HG02588 (cell line): Measurements from ENCODE around the gene EML6.
"Not testable (repeated sequence)": the region's sequence is repeated elsewhere in the genome, so short reads cannot be mapped to it uniquely, and the experiment has no call there.

Experiments used
- ATAC-seq: cut with Tn5 transposase; IDR thresholded peaks from one replicate; pipeline ENCODE4 v1.9.1; 2021; ENCODE audit warnings: mild to moderate bottlenecking, moderate library complexity; ENCODE audit not compliant: unreplicated experiment

EML6 gene

DNA sequence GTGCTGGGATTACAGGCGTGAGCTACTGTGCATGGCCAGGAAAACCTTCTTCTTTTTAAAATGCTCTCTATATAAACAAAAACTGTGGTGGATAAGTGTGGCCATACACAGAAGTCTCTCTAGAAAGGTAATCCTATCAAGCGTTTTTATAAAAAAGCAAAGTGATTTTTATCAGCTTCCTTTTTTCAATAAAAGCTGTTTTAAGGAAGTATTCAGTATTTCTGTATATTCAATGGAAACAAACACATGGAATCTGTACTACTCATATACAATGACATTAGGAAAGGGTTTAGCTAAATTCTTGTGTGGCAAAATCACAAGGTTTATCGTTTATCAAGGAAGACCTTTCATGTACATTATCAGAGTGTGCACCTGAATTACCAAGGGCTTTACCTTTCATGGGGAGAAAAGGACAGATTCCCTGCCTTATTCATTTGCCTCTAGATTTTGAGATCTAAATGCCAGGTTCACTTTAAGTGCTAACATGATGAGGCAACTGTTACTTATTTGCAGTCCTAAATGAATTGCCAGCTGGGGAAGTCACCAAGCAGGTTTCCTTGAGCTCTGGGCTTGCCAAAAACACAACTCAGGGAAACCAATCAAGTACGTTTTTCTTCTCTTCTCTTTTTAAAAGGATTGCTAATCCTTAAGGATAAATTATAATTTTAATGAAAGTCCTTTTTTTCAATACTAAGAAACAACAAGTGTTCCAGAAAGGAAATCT is 256.0 kb downstream of the EML6 start:
- ATAC-seq, result no peak

DNA sequence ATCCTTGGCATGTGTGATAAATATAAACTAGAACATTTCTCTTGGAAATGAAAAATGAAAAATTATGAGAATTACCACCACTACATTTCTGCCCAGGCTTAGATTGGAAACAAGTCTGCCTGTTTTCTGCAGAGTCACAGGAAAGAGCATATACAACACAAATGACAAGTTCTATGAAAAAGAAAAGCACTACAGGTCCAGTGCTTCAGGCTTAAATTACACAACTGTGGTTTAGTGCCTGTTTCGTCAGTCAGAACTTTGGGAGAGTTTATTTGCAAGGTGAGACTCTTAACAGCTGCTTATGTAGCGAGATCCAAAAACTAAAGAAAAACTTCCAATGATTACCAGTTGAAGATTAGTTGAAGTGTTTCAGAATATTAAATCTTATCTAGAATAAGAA is 257.9 kb downstream of the EML6 start:
- ATAC-seq, result no peak

DNA sequence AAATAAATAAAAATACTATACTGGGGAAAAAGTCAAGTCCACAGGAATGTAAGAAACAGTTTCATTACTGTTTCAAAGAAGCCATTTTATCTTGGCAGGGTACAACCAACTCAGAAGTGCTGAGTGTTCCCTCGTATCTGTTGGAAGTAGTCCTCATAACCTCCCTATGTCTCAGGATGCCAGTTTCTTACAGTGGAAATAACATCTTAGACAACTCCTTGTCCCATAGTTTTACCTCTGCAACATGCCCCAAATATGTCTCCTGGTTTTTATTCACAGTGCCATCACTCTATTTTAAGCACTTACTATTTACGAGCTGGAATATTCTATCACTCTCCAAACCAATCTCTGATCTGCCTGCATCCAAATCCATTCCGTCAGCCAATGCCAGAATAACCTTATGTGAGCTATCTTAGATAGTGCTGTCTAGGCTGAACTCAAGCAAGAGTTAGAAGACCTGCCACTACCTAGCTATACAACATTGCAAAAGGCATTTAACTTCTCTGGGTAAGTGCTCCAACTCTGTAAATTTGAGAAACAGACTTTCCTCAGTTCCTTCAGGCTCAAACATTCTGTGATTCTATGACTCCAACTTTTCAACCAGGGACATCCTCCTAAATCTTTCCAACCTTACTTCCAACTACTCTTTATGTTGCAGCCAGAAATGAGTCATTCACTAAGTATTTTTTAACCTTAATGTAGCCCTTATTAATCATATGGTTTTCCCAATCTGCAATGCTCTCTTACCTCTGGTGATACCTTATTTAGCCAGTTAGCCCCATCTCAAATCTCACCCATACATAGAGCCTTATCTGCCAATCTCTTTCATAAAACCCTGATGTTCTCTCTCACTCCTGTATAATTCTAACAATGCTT is 260.1 kb downstream of the EML6 start:
- no peak for ATAC-seq

DNA sequence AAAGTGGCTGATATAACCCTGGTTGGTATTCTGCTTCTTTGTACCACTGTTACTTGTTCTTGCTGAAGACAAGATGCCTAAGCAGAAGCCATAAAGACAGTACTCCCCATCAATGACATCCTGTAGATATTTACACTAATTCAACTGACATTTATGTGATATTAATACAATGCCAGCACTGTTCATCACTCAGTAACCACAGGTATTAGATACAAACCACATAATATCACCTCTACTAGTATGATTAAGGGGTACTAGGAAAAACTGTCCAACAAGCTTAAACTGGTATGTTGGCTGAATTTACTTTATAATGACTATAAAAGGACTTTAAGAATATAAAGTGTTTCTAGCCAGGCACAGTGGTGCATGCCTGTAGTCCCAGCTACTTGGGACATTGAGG is 261.0 kb downstream of the EML6 start:
- ATAC-seq, result no peak

DNA sequence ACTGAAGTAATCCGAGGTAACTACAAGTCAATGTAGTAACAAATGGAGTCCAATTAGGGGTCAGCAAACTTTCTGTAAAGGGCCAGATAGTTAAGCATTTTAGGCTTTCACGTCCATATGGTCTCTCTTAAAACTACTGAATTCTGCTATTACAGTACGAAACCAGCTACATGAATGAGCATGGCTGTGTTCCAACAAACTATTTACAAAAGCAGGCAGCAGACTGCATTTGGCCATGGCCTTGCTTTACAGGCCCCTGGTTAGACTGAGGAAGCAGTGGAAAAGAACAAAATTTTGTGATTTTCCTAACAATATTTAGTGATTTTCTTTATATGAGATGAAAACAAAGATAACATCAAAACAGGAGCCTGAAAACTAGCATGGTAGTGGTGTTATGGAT is 262.8 kb downstream of the EML6 start:
- ATAC-seq, result no peak

DNA sequence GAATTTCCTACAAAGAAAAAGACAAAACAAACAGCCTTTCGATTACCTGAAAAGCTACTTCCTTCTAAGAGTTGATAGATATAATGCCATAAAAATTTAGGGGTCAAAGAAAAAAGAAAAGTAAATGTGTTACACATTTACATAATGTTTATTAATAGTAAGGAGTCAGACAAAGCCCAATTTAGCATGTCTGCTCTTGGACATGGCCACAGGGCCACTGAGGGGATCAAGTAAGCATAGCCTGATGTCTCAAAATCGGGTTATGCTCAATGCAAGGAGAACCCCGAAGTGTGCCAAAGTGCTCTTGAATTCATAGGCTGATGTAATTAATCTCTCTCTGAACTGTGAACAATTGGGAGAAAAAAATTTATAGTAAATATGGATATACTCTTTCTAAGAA is 265.1 kb downstream of the EML6 start:
- ATAC-seq, result no peak

DNA sequence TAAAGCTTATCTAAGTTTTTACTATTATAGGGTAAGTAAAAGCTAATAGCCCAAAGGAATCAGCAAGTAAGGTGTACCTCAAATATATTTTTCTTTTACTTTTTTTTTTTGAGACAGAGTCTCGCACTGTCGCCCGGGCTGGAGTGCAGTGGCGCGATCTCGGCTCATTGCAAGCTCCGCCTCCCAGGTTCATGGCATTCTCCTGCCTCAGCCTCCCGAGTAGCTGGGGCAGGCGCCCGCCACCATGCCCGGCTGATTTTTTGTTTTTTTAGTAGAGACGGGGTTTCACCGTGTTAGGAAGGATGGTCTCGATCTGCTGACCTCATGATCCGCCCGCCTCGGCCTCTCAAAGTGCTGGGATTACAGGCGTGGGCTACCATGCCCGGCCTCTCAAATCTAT is 267.2 kb downstream of the EML6 start:
- ATAC-seq, result not testable (repeated sequence)

DNA sequence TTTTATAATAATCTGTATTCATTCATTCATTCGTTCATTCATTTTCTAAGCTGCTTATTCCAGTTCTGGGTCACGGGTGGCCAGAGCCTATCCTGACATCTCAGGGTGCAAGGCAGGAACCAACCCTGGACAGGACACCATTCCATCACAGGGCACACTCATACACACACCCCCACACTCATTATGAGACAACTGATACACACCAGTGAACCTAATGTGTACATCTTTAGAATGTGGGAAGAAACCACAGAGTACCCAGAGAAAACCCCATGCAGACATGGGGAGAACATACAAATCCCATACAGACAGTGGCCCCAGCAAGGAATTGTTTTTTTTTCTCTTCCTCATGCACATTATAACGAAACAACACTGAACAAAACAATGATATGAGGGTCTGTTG is 272.1 kb downstream of the EML6 start:
- ATAC-seq, result no peak

DNA sequence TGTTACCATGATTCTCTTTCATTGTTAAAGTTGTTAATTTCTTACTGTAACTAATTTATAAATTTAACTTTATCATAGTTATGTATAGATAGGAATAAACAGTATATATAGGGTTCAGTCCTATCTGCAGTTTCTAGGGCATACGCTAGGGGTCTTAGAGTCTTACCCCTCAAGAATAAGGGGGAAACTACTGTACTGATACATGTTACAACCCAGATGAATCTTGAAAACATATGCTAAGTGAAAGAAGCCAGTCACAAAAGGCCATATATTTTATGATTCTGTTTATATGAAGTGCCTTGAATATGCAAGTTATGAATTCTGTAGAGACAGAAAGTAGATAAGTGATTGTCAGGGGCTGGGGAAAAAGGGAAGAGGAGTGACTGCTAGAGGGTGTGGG is 274.4 kb downstream of the EML6 start:
- no peak for ATAC-seq

DNA sequence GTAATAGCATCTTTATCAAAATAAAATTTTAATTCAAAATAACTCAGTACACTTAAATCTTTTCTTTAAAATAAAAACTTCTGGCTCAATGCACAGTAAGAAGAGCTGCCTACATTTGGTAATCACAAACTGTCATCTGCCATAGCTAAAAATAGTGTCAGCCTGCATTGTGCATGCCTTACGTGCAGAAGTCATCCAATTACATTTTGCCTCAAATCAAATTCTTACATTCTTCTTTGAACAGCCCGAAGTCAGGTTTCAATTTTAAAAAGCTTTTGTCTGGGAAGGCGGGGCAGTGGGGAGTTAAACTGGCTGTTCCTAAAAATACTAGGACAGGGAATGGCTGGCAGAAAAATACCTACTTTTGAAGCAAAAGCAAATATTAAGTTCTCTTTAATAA is 275.7 kb downstream of the EML6 start:
- no peak for ATAC-seq

DNA sequence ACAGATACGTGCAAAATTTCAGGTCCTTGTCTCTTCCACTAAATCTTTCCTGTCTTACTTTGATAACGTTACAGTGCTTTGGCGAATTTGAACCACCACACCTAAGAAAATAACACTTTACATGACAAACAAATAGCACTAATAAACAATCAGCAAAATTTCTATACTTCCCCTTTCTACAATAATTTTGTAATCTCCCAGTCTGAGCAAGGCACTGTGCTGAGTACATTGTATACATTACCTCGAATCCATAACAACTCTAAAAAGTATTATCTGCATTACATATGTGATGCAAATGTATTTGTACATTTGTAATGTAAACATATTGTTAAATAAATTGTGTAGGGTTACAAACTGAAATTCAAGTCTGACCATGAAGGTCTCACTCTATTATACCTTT is 276.9 kb downstream of the EML6 start:
- no peak for ATAC-seq

DNA sequence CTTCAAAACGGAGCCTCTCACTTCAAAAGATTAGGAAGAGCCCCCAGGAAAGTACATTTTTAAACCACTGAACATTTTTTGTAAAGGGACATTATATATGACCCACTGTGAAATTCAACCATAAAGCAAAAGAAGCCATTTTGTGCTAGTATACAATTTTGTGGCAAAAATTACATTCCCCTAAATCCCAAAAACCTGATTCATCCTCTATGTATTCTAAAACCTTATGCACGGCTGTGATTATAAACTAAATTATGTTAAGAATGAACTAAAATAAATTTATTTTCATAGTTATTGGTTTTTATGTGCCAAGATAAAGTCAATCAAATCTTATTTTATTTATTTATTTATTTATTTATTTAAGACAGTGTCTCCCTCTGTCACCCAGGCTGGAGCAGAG is 278.3 kb downstream of the EML6 start:
- ATAC-seq, result no peak

DNA sequence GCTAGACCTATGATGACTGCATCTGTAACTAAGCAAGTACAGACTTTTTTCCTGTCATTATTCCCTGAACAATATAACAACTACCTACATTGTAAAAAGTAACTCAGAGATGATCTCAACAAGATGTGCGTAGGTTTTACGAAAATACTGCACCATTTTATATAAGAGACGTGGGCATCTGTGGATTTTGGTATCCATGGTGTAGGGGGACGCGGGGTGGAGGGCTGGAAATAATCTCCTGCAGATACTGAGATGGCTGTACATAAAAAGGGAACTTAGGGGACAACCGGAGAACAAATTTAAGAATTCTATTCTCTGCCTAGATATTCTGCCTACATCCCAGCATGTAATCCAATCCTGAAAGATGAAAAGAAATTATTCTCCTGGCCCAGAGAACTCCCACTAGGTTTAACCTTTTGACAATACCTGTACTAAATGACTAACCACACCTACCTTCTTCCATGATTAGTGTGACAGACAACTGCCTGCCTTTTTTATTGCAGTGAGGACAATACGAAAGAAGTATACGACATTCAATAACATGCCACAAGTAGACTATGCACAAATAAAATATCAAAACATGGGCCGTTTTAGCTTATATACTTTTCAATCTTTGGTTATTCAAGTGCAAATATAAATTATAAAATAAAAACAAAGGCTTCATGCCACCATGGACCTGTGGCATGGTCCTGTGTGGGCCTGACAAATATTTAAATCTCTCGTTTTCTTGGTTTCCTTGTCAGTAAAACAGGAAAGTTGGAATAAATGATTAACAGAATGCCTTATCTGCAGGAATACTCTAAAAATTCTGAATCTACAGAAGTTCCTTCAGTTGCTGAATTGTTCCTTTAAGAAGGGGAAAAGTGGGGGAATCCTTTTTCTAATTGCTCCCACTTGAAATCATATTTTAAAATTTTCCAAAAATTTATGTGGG is 280.5 kb downstream of the EML6 start:
- no peak for ATAC-seq

DNA sequence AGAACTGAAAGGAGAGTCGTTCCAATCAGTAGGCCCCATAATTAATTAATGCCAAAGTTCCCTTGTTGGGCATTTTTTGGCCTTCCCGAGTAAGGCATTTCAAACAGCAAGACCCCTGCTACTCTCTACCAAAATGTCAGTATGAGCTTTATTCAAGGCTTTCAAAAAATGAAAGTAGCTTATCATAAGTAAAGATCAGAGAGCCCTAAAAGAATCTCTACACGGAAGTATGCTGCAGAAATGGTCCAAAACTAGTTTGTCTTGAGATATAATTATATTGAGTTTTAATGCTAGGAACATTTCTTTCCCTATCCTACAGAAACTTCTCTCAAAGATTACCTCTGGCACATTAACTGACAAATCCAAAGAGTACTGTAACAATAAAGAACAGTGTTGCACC is 282.8 kb downstream of the EML6 start:
- no peak for ATAC-seq

DNA sequence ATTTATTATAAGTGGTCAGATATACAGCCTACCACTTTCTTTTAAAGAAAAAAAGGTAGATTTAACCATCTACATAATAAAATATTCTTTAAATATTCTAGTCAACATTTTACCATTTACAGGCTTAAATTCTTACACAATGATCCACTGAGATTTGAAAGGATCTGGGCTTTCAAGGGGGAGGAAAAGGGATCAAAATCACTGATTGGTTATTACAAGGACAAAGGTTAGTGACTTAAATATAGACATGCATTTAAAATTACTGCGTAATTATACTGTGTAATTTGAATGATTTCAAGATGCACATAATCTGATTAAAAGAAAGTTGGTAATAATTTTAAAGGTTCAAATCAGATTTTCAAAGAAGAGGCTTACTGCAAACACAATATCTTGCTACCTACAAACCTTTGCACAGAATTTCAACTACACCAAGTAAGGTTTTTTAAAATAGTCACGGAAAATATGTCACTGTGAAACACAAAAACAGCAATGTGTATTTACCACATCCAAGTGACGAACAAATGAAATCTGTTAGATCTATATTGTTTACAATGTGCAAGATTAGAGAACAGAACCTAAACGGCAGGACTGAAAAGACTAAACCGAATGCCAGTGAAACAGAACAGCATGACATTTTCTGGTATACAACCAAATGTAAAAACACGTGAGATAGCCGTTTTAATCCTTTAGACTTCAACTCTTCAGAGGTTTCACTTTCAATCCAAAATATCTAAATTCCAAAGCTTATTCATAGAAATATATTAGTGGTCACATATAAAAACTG is 286.0 kb downstream of the EML6 start:
- ATAC-seq, result no peak

DNA sequence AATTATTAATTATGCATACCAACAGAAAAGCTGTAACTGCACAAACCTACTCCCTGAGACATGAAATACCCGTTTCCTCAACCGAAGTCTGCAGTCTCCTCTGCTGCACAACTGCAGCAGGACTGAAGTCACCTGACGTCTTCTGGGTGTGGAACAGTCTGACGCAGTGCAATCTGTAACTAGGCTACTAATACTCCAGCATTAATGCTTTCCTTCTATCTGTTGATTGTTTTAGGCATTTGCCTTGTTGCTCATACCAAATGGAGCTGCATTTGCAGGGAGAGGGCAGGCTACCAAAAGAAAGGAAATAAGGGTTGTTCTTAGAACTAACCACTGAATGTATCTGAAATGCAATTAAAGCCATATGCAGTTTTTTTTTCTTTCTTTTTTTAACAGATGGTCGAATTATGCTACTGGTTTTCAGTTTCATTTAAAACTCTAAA is 286.7 kb downstream of the EML6 start:
- peak; percentile 98 for ATAC-seq

DNA sequence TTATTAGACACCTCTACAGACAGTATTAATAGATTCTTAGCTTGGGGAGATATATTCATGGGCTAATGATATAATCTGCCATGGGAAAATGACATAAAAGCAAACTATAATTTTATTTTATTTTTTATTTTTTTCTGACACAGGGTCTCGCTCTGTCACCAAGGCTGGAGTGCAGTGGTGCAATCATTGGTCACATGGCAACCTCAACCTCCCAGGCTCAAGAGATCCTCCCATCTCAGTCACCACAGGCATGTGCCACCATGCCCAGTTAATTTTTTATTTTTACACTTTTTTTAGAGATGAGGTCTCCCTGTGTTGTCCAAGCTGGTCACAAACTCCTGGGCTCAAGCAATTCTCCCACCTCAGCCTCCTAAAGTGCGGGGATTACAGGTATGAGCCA is 287.5 kb downstream of the EML6 start:
- ATAC-seq, result no peak

DNA sequence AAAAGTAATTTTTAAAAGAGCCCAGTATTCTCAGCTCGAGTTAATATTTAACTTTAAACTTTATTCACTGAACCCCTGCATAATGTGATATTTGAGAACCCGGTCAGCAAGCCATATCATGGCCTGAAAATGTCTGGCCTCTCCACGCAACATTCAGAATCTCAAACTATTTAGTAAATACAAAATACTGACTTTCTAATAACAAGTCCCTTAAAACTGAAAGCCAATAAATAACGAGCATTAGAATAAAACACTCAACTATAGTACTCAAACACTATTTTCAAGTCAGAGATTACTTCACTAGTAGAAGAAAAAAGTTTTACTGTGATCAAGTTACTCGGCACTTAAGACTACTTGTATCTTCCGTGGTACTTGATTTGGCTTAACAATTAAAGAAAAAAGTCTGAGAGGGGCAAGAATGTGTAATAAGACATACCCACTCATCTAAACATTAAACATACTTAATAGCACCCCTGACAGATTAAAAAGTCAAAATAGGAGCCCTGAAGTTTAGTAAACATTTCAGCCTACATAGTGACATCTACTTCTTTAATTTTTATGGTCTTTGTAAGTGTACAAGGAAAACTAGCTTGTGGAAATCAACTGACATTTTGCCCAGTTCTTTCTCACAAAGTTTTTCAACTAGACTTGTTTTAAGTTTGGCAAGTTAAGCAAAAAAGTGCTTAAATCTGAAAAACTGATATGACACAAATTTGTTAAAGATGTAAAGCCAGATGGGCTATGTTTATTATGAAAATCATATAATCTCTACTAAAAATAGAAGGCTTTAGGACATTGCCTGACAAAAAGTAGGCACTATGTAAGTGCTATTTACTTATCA is 288.6 kb downstream of the EML6 start:
- no peak for ATAC-seq

DNA sequence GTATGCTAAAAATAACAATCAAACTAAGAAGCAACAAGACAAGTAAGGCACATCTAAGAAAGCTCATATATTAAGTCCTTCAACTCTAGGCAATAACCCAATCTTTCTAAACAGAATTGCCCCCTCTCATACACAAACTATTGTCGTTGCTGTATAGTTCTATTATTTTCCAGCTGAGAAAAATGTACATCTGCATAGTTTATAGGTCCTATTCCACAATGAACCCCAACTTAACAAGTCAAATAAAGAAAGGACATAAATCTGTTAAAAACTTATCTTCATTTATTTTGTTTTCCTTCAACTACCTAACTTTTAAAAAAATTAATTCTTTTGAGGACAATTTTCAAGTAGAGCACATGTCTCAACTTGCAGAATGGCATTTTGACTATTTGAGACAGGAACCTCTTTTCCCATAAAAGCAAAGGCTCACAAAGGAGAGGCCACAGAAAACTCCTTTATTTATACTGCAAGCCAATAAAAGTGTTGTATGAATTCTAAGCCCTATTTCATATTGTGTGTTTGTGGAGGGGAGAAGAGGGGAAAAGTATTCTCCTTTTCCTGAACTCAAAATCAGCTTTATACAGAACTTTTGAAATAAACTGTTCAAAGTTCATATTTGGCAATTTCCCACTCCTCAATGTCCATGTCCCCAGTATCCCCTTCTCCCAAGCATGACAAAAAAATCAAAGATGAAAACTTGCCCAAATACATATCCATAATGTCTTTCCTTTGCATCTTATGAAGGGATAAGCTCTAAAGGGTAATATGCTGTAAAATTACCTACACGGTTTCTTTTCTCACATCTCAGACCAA is 289.4 kb downstream of the EML6 start:
- no peak for ATAC-seq
